Calu3 (cell line): Measurements from ENCODE around the gene KERA. TPM values are rescaled to one million over a fixed set of nuclear protein-coding genes. Genes with fewer than 3 reads are reported as not detected.

Experiments used
- Bru-seq: library from RNA; stranded (reverse); fragments of 400-500 nt; gene quantifications from one replicate; lab custom pipeline; 2021; lab: Mats Ljungman, UMichigan
- BruChase-seq, 2 experiments: library from RNA; stranded (reverse); fragments of 400-500 nt; gene quantifications; one replicate each; lab custom pipeline; 2021; lab: Mats Ljungman, UMichigan
- BruUV-seq: library from RNA; stranded (reverse); fragments of 400-500 nt; replicated peaks from 2 replicates; lab custom pipeline; 2021; lab: Mats Ljungman, UMichigan
- CTCF ChIA-PET: fragments of 300-600 bp; sonication (Branson Sonifier 250); formaldehyde crosslinking; loops from one replicate; lab custom pipeline; 2022; ENCODE audit warnings: antibody characterized with exemption; lab: Charles Lee
- DNase-seq: peaks from one replicate; pipeline ENCODE4 v3.0.0; 2022
- H3K27ac Mint-ChIP-seq: one replicate; pipeline ENCODE4 v1.8.0; 2022; ENCODE audit warnings: mixed read lengths; ENCODE audit not compliant: unreplicated experiment
- H3K27me3 Mint-ChIP-seq: one replicate; pipeline ENCODE4 v1.8.0; 2022; ENCODE audit warnings: mixed read lengths; ENCODE audit not compliant: unreplicated experiment
- H3K36me3 Mint-ChIP-seq: one replicate; pipeline ENCODE4 v1.8.0; 2022; ENCODE audit warnings: mild to moderate bottlenecking, moderate library complexity, mixed read lengths; ENCODE audit not compliant: insufficient read depth, unreplicated experiment
- H3K4me1 Mint-ChIP-seq: one replicate; pipeline ENCODE4 v1.8.0; 2022; ENCODE audit warnings: mild to moderate bottlenecking, low read depth, mixed read lengths; ENCODE audit not compliant: unreplicated experiment
- H3K4me3 Mint-ChIP-seq: one replicate; pipeline ENCODE4 v1.8.0; 2022; ENCODE audit warnings: mild to moderate bottlenecking, low read depth, moderate library complexity, mixed read lengths; ENCODE audit not compliant: unreplicated experiment
- H3K9me3 Mint-ChIP-seq: one replicate; pipeline ENCODE4 v1.8.0; 2022; ENCODE audit warnings: low read depth, mixed read lengths; ENCODE audit not compliant: unreplicated experiment
- intact Hi-C: fragments of 100-400 bp; cut with micrococcal nuclease; formaldehyde crosslinking; loops from one replicate; pipeline ENCODE4 v1.10.0; 2022; ENCODE audit not compliant: unreplicated experiment
- long read RNA-seq: library from polyadenylated mRNA; stranded (forward); transcript quantifications from one replicate; pipeline ENCODE4 v2.0.0, GENCODE V29; 2022
- total RNA-seq: library from RNA; stranded (reverse); gene quantifications from 2 replicates; pipeline ENCODE4 v1.2.3, GENCODE V29; 2022
- TF ChIP-seq, protein P1 (sequence below): fragments of 200-600 bp; IDR thresholded peaks from one replicate; pipeline ENCODE4 v1.8.0; 2022; ENCODE audit warnings: antibody characterized with exemption; ENCODE audit not compliant: unreplicated experiment

The KERA gene, protein sequence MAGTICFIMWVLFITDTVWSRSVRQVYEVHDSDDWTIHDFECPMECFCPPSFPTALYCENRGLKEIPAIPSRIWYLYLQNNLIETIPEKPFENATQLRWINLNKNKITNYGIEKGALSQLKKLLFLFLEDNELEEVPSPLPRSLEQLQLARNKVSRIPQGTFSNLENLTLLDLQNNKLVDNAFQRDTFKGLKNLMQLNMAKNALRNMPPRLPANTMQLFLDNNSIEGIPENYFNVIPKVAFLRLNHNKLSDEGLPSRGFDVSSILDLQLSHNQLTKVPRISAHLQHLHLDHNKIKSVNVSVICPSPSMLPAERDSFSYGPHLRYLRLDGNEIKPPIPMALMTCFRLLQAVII
- not detected in 2 replicates for total RNA-seq
- not detected for Bru-seq, nascent RNA
- not detected for BruChase-seq, experiment 1, labeled RNA remaining after a 6-hour chase
- not detected for BruChase-seq, experiment 2, labeled RNA remaining after a 2-hour chase
- long read RNA-seq, result 0 reads

DNA sequence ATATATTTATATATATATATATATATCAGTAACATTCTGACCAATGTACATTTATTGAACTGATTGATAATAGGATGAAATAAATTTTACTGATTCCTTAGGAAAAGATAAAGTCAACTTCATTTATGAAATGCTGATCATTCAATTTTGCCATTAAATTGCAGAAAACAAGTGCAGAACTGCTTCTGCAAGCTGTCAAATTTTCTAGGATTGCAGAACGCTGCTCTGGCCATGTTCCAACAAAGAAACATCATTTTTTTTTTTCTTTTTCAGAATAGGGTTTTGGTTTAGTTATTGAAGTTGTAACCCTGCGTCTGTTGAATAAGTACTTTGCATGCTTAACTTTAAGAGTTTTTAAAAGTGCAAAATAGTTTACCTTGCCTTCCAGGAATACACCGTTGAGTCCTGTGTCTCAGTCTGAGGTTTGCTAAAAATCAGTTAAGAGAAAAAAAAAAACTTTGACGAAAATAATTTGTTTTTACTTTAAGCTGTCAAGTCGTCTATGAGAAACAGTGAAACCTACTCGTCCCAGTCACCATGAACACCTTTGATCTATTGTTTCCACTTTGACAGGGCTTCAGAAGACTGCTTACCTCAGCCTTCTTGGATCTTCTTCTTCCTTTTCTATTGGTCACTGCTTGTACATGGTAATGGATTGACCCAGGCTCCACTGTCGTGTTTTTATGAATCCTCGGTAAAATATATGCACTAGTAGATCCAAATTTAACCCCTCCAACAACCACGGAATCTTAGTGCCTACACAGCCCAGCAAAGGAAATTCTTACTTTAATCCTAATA, at the start of gene KERA:
TSS of gene KERA (minus strand) at position 657 of the 798 bp plus-strand sequence. CDS start 1,743 bp downstream, outside the sequence.
- H3K9me3 Mint-ChIP-seq, result no peaks in the 10 kb centered on the region
- CTCF ChIA-PET, result no interaction called here

DNA sequence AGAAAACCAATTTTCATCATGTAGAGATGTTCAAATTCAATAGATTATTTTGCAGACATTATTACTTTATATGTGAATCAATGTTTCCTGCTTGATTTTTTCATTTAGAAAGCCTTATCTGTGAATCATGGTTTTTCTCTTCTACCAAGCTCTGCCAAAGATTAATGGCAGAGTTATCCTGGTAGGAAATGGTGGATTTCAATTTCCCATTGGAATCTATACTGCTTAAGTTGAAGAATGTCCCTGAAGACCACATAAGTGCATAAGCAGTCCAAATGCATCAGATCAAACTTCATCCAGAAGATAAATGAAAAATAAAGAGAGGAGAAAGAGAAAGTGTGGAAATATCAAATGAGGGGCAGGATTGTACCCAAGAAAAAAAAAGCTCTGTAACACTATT, 48.5 kb upstream of the KERA start:
- BruUV-seq, result no TSS peak
- Mint-ChIP-seq H3K27me3 (no peaks in the 10 kb centered on the region), H3K4me3 (no peak overlapping the region), H3K4me1 (peaks cover 7% of the 10 kb centered on the region), H3K36me3 (no peaks in the 10 kb centered on the region), H3K27ac (no peak overlapping the region), H3K9me3 (no peaks in the 10 kb centered on the region)
- no peak for DNase-seq
- intact Hi-C loops, result loop anchor here (5.0 kb wide), 1 partner anchor 109 kb away; no protein-coding TSS in a partner anchor
- TF ChIP-seq, protein P1, sequence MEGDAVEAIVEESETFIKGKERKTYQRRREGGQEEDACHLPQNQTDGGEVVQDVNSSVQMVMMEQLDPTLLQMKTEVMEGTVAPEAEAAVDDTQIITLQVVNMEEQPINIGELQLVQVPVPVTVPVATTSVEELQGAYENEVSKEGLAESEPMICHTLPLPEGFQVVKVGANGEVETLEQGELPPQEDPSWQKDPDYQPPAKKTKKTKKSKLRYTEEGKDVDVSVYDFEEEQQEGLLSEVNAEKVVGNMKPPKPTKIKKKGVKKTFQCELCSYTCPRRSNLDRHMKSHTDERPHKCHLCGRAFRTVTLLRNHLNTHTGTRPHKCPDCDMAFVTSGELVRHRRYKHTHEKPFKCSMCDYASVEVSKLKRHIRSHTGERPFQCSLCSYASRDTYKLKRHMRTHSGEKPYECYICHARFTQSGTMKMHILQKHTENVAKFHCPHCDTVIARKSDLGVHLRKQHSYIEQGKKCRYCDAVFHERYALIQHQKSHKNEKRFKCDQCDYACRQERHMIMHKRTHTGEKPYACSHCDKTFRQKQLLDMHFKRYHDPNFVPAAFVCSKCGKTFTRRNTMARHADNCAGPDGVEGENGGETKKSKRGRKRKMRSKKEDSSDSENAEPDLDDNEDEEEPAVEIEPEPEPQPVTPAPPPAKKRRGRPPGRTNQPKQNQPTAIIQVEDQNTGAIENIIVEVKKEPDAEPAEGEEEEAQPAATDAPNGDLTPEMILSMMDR, result no peak
- CTCF ChIA-PET, result no interaction called here

More for the DNA sequence above, at the start of gene KERA:
- no peaks in the 10 kb centered on the region for H3K27me3 Mint-ChIP-seq
- no peak within 1 kb of the TSS for H3K27ac Mint-ChIP-seq
- TF ChIP-seq, protein P1, result no peak
- BruUV-seq, result no TSS peak
- no peaks in the 10 kb centered on the region for H3K4me1 Mint-ChIP-seq
- no peak for DNase-seq
- no peaks in the 10 kb centered on the region for H3K36me3 Mint-ChIP-seq
- intact Hi-C loops, result no loop called here
- no peak within 1 kb of the TSS for H3K4me3 Mint-ChIP-seq

DNA sequence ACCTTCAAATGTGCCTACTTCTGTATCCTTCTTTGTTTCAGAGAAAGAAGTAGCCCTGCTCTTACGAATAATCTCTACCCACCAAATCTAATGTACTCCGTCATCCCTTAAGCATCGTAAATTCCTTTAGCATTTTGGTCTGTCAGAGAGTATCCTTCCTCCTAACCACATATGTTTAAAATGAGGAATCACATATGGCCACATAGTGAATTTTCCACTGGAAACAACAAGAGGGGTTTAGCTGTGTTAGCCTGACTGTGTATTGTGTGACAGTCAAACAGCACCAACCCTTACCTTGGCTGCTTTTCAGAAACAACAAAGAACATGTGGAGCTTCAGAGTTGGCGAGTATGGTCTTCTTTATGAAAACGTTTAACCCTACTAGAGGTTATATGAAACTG, 48.0 kb upstream of the KERA start:
- TF ChIP-seq, protein P1, result no peak
- Mint-ChIP-seq H3K27ac (no peak overlapping the region), H3K9me3 (no peaks in the 10 kb centered on the region), H3K27me3 (no peaks in the 10 kb centered on the region), H3K36me3 (no peaks in the 10 kb centered on the region), H3K4me3 (no peak overlapping the region), H3K4me1 (peaks cover 7% of the 10 kb centered on the region)
- CTCF ChIA-PET, result no interaction called here
- no TSS peak for BruUV-seq
- DNase-seq, result no peak
- intact Hi-C loops, result loop anchor here (5.0 kb wide), 1 partner anchor 109 kb away; no protein-coding TSS in a partner anchor

DNA sequence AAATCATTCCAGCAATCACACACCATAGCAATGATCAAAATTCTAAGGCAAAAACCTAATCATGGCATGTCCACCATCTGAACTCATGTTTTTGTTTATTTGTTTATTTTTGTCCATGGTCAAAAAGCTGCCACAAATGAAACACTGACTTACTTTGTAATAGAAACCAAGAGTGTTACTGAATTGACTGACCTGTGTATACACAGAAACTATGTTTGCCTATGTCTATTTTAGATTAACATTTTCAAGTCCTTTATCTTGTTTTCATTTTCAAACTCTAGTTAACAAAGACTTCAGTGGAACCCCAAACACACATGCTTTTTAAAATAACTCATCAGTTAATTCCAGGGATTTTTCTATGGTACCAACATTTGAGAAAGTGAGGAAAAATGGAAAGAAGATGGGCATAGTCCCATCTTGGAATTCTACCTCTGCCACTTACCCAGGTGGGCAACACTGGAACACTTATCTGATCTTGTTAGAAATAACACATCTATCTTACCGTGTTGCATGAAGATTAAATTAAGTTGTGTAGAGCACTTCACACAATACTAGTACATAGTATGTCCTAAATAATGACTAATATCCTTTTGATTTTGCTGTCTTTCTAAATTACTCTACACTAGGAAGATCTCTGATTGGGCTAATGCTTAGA, 47.1 kb upstream of the KERA start:
- no TSS peak for BruUV-seq
- no peak for DNase-seq
- no peaks in the 10 kb centered on the region for H3K36me3 Mint-ChIP-seq
- no peak overlapping the region for H3K4me3 Mint-ChIP-seq
- H3K9me3 Mint-ChIP-seq, result no peaks in the 10 kb centered on the region
- peaks cover 7% of the 10 kb centered on the region for H3K4me1 Mint-ChIP-seq
- intact Hi-C loops, result loop anchor here (5.0 kb wide), 1 partner anchor 108 kb away; no protein-coding TSS in a partner anchor
- no peaks in the 10 kb centered on the region for H3K27me3 Mint-ChIP-seq
- no peak overlapping the region for H3K27ac Mint-ChIP-seq
- CTCF ChIA-PET, result no interaction called here
- TF ChIP-seq, protein P1, result no peak
